SK-N-SH (cell line): ENCODE data around the gene THAP12. TPM values are rescaled to one million over a fixed set of nuclear protein-coding genes. Genes with fewer than 3 reads are reported as not detected.

Experiments used
- CTCF ChIA-PET: fragments of 300-600, 350-600 bp; formaldehyde crosslinking; extraction: SDS; loops from one replicate; lab custom pipeline; 2021; lab: Yijun Ruan, JAX
- POLR2A ChIA-PET: fragments of 350-600 bp; sonication (Branson Sonifier 250); formaldehyde crosslinking; extraction: SDS; loops from one replicate; lab custom pipeline; 2020; ENCODE audit warnings: antibody characterized with exemption, inconsistent platforms; lab: Yijun Ruan, JAX
- DNase-seq: peaks from one replicate; pipeline ENCODE4 v3.0.0; 2012
- H2AFZ ChIP-seq: fragments of 200-600 bp; sonication (generic); 2 replicates; pipeline ENCODE4 v1.8.1; 2016; ENCODE audit warnings: antibody characterized with exemption, mild to moderate bottlenecking, low read depth
- H3F3A ChIP-seq: fragments of 200-600 bp; sonication (generic); replicated peaks from 2 replicates; pipeline ENCODE3; 2016; ENCODE audit warnings: antibody characterized with exemption, mild to moderate bottlenecking; ENCODE audit not compliant: insufficient read depth
- H3K27ac ChIP-seq, 2 experiments: fragments of 200-500 bp in 1 of 2; fragments of 200-600 bp in 1 of 2; sonication (Bioruptor generic) in 1 of 2; sonication (generic), shearing (Covaris generic) in 1 of 2; 2 replicates each; pipeline versions ENCODE4 v1.5.1 to v1.6.1; 2014 to 2016; ENCODE audit warnings: low read depth in 2 of 2, inconsistent platforms in 1 of 2, low read length in 1 of 2, mild to moderate bottlenecking in 1 of 2, mixed read lengths in 1 of 2
- H3K27me3 ChIP-seq: fragments of 200-600 bp; sonication (generic), shearing (Covaris generic); 2 replicates; pipeline ENCODE4 v1.6.1; 2016; ENCODE audit warnings: mixed run types; ENCODE audit not compliant: insufficient read depth
- H3K36me3 ChIP-seq, 2 experiments: fragments of 200-500 bp in 1 of 2; fragments of 200-600 bp in 1 of 2; sonication (Bioruptor generic) in 1 of 2; sonication (generic) in 1 of 2; replicated peaks in 1 of 2; 2 replicates each; pipeline versions ENCODE3 to v1.5.1; 2014 to 2016; ENCODE audit warnings: low read length in 1 of 2, mild to moderate bottlenecking in 1 of 2; ENCODE audit not compliant: insufficient read depth in 2 of 2, control insufficient read depth in 1 of 2
- H3K4me1 ChIP-seq, 2 experiments: fragments of 200-500 bp in 1 of 2; fragments of 200-600 bp in 1 of 2; sonication (Bioruptor generic) in 1 of 2; sonication (generic), shearing (Covaris generic) in 1 of 2; 2 replicates each; pipeline versions ENCODE4 v1.5.1 to v1.6.1; 2014 to 2016; ENCODE audit warnings: low read depth in 1 of 2, low read length in 1 of 2, mixed run types in 1 of 2; ENCODE audit not compliant: insufficient read depth in 2 of 2, control insufficient read depth in 1 of 2
- H3K4me2 ChIP-seq: fragments of 200-600 bp; sonication (generic), shearing (Covaris generic); 2 replicates; pipeline ENCODE4 v1.6.1; 2017; ENCODE audit warnings: mixed run types
- H3K4me3 ChIP-seq, 2 experiments: fragments of 200-500 bp in 1 of 2; fragments of 200-600 bp in 1 of 2; sonication (Bioruptor generic) in 1 of 2; sonication (generic), shearing (Covaris generic) in 1 of 2; 2 replicates each; pipeline versions ENCODE4 v1.5.1 to v1.8.1; 2014 to 2016; ENCODE audit warnings: low read depth in 2 of 2, inconsistent platforms in 1 of 2, low read length in 1 of 2, mild to moderate bottlenecking in 1 of 2, mixed read lengths in 1 of 2, moderate library complexity in 1 of 2
- H3K79me2 ChIP-seq: fragments of 200-600 bp; sonication (generic); 2 replicates; pipeline ENCODE4 v1.8.1; 2017; ENCODE audit warnings: mild to moderate bottlenecking; ENCODE audit not compliant: insufficient read depth
- H3K9ac ChIP-seq: fragments of 200-600 bp; sonication (generic); 2 replicates; pipeline ENCODE4 v1.6.1; 2017; ENCODE audit warnings: mixed run types
- H3K9me2 ChIP-seq: fragments of 200-600 bp; sonication (generic); 2 replicates; pipeline ENCODE4 v1.6.1; 2017; ENCODE audit warnings: mixed run types
- H3K9me3 ChIP-seq: fragments of 200-600 bp; sonication (generic); 2 replicates; pipeline ENCODE4 v1.6.1; 2017; ENCODE audit warnings: mixed run types, mild to moderate bottlenecking, moderate library complexity
- H4K20me1 ChIP-seq: fragments of 200-600 bp; sonication (generic); 2 replicates; pipeline ENCODE4 v1.6.1; 2017; ENCODE audit warnings: mild to moderate bottlenecking, mixed run types; ENCODE audit not compliant: insufficient read depth
- CHD2 ChIP-seq: fragments of 150-350 bp; IDR thresholded peaks from 2 replicates; pipeline ENCODE4 v1.6.1; 2018; ENCODE audit warnings: low read length; ENCODE audit not compliant: partially characterized antibody
- GATA2 ChIP-seq: sonication (generic); formaldehyde crosslinking; IDR thresholded peaks from 2 replicates; pipeline ENCODE4 v1.5.0; 2020; ENCODE audit warnings: mild to moderate bottlenecking, missing genetic modification reagents
- JUND ChIP-seq: IDR thresholded peaks from 2 replicates; pipeline ENCODE4 v1.4.0; 2012
- MAX ChIP-seq: IDR thresholded peaks from 2 replicates; pipeline ENCODE4 v1.4.0; 2012; ENCODE audit warnings: low read depth
- MEF2A ChIP-seq: IDR thresholded peaks from 2 replicates; pipeline ENCODE4 v1.4.0; 2012; ENCODE audit warnings: low read depth, borderline replicate concordance
- NFIC ChIP-seq: IDR thresholded peaks from 2 replicates; pipeline ENCODE4 v1.4.0; 2012; ENCODE audit warnings: borderline replicate concordance
- PBX3 ChIP-seq: IDR thresholded peaks from 2 replicates; pipeline ENCODE4; 2012
- POLR2AphosphoS5 ChIP-seq: IDR thresholded peaks from 2 replicates; pipeline ENCODE4 v1.6.1; 2012; ENCODE audit warnings: low read depth, low read length
- RCOR1 ChIP-seq: fragments of 150-350 bp; IDR thresholded peaks from 2 replicates; pipeline ENCODE4 v1.6.1; 2017; ENCODE audit warnings: antibody characterized with exemption, low read length
- RFX5 ChIP-seq: IDR thresholded peaks from 2 replicates; pipeline ENCODE4 v1.6.1; 2012; ENCODE audit warnings: mild to moderate bottlenecking, improper control_type of control experiment, low read length
- SIN3A ChIP-seq: IDR thresholded peaks from 2 replicates; pipeline ENCODE4 v1.6.1; 2012; ENCODE audit warnings: low read depth, mild to moderate bottlenecking, low read length, moderate library complexity, borderline replicate concordance
- TAF1 ChIP-seq: IDR thresholded peaks from 2 replicates; pipeline ENCODE4 v1.6.1; 2012; ENCODE audit warnings: low read depth, mild to moderate bottlenecking, low read length, moderate library complexity, borderline replicate concordance
- TCF12 ChIP-seq: IDR thresholded peaks from 2 replicates; pipeline ENCODE4 v1.4.0; 2012
- TEAD4 ChIP-seq: IDR thresholded peaks from 2 replicates; pipeline ENCODE4 v1.4.0; 2012; ENCODE audit warnings: mild to moderate bottlenecking, borderline replicate concordance; ENCODE audit not compliant: insufficient read depth
- YY1 ChIP-seq: IDR thresholded peaks from 2 replicates; pipeline ENCODE4 v1.4.0; 2012; ENCODE audit warnings: low read depth, mild to moderate bottlenecking
- ZBTB33 ChIP-seq: IDR thresholded peaks from 2 replicates; pipeline ENCODE4 v1.4.0; 2012; ENCODE audit warnings: low read depth, borderline replicate concordance
- WGBS: methylation state at CpG from one replicate; pipeline ENCODE4 v1.1.6; 2017; ENCODE audit warnings: low lambda C conversion rate; 5-methylcytosine and 5-hydroxymethylcytosine counted together
- polyA plus RNA-seq, 3 experiments: library from polyadenylated mRNA; depleted of rRNA; stranded (reverse); fragments of >200 nt; gene quantifications; 2 replicates each; pipeline ENCODE4 v1.2.3, GENCODE V29; 2012

The THAP12 gene
- polyA plus RNA-seq, 1 of the 3 experiments (the other 2 are of a cell fraction) = 14.9 TPM

GRCh38 chr11:76314741-76315090 is 66.2 kb downstream of the THAP12 start:
- no peaks in the 10 kb centered on the region for H3K27me3 ChIP-seq
- H3K9ac ChIP-seq = no peak overlapping the region
- H3K27ac ChIP-seq = no peak overlapping the region
- no peaks in the 10 kb centered on the region for H3K79me2 ChIP-seq
- TF ChIP-seq TCF12 = no peak
- no peak for TF ChIP-seq YY1
- no peak for TF ChIP-seq JUND
- no peak for TF ChIP-seq SIN3A
- TF ChIP-seq TEAD4 = no peak
- TF ChIP-seq MEF2A = no peak
- no peak for TF ChIP-seq RFX5
- no peak for TF ChIP-seq TAF1
- no peak for TF ChIP-seq GATA2 (CRISPR knock-in tag)
- TF ChIP-seq RCOR1 = no peak
- no peak for TF ChIP-seq MAX
- no peak overlapping the region for H3K4me2 ChIP-seq
- no peaks in the 10 kb centered on the region for H3K4me1 ChIP-seq
- H4K20me1 ChIP-seq = no peaks in the 10 kb centered on the region
- no peak overlapping the region for H3K4me3 ChIP-seq
- no peaks in the 10 kb centered on the region for H3K36me3 ChIP-seq
- H2AFZ ChIP-seq = no peak overlapping the region
- ChIA-PET POLR2A (no interaction called here), CTCF (interaction anchor here (0.7 to 16.5 kb wide), 4 partner anchors 35 to 447 kb away, joined by 3 to 328 read pairs (median 3); partner anchors contain the start of gene WNT11)
- 78% methylated on average over 3 of the region's 4 CpGs for WGBS
- no peaks in the 10 kb centered on the region for H3F3A ChIP-seq
- no peak for DNase-seq
- H3K9me3 ChIP-seq = no peaks in the 10 kb centered on the region
- no peaks in the 10 kb centered on the region for H3K9me2 ChIP-seq

GRCh38 chr11:76313913-76314740 is 66.8 kb downstream of the THAP12 start:
- H3K4me3 ChIP-seq = no peak overlapping the region
- WGBS = 61% methylated on average over 14 of the region's 15 CpGs
- POLR2A ChIA-PET = no interaction called here
- no peaks in the 10 kb centered on the region for H3K9me3 ChIP-seq
- H3K4me1 ChIP-seq = no peaks in the 10 kb centered on the region
- H3K36me3 ChIP-seq = no peaks in the 10 kb centered on the region
- H4K20me1 ChIP-seq = no peaks in the 10 kb centered on the region
- no peak overlapping the region for H3K4me2 ChIP-seq
- no peak for DNase-seq
- H3K9me2 ChIP-seq = no peaks in the 10 kb centered on the region
- H3K9ac ChIP-seq = no peak overlapping the region
- H3F3A ChIP-seq = no peaks in the 10 kb centered on the region
- TF ChIP-seq PBX3 (no peak), ZBTB33 (no peak), CHD2 (no peak), NFIC (no peak), POLR2AphosphoS5 (no peak), YY1 (no peak), TEAD4 (no peak)
- CTCF ChIA-PET = interaction anchor here (0.7 to 16.5 kb wide), 7 partner anchors 10 to 447 kb away, joined by 3 to 328 read pairs (median 3); partner anchors contain the start of gene WNT11
- H3K27me3 ChIP-seq = no peaks in the 10 kb centered on the region
- no peak overlapping the region for H3K27ac ChIP-seq
- H3K79me2 ChIP-seq = no peaks in the 10 kb centered on the region
- no peak overlapping the region for H2AFZ ChIP-seq
